GM19468 (cell line): ENCODE measurements around the gene MRPS21.
"Not testable (repeated sequence)": the region's sequence is repeated elsewhere in the genome, so short reads cannot be mapped to it uniquely, and the experiment has no call there.

ENCODE experiments used
- ATAC-seq: cut with Tn5 transposase; IDR thresholded peaks from one replicate; pipeline ENCODE4 v1.9.1; 2021; ENCODE audit warnings: mild to moderate bottlenecking, moderate library complexity, moderate number of reproducible peaks; ENCODE audit not compliant: unreplicated experiment; ENCODE audit errors: extremely low read depth

MRPS21 gene

DNA sequence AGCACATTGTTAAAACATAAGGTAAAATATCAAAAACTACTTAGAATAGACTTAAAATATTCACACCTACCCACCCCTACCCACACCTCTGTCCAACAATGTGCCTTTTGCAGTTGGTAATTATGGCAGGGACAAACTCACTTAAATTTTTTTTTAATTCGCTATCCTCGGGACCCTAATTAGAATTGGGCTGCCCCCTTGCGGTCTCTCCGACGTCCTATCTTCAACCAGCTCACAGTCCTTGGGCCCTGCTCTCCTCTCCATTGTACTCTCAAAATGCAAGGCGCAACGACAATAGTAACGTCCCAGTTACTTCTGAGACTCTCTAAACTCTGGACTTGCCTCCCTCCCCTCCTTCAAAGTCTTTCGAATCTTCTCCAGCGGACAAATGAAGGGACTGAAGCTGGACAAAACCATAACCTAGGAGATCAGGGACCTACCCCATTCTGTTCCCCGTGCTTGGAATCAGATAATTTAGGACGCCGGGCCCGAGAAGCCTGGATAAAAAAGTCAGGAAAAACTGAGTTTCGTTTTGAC lies 12.4 kb upstream of the MRPS21 start:
- ATAC-seq: no peak

DNA sequence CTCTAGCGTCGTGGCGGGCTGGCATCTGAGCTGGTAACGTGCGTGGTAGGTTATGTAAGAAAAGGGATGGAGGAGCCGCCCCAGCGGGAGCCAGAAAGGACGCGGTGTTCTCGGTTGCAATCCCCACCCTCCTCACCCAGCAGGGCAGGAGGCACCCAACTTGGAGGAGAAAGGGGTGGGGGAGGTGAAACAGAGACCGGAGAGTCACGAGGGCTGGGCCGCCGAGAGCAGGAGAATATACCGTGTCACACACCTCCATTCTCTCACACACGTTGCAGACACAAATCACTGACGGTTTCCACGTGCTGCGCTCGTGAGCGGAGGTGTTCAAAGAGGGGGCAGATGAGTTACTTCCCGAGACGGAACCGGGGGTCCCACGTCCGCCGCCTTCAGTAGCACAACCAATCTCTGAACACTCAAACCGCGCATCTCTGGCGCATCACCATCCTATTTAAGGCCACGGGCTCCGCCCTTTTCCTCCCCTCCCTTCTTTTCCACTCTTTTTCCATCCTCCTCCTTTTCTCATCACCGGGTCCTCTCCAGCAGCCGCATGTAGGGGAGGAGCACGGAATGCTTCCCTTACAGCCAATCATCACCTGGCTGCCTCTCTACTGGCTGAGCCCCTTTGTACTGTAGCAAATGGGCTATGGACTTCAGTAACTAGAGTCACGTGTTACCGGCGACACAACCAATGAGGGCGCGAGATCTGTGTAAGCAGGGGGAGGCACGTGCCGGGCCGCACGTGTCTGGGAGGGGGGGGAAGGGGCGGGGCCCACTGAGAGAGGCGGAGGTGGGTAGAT lies 11.7 kb upstream of the MRPS21 start, which contains the start of gene CIART:
TSS of gene CIART (plus strand) at position 797 of the 800 bp plus-strand sequence. CDS start 714 bp downstream, outside the sequence.
- ATAC-seq: peak; percentile 59

DNA sequence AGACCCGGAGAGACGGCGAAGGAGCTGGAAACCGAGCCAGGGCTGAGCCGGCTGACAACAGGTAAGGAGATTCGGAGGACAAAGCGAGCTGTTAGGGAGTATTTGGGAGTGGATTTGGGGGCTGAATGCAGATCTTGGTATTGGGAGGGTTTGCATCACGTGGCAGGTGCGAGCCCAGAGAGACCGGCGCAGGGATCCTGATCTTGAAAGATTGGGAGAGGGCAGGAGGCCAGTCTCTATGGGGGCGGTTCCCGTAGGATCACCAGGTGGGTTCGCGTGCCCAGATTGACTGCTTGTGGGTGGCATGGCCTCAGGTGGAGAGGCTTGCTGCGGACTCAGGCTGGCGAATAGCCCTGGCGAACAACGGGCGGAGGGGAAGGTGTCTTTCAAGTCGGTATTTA lies 11.1 kb upstream of the MRPS21 start:
- ATAC-seq: no peak

GRCh38 chr1:150283260-150283659 lies 10.4 kb upstream of the MRPS21 start:
- ATAC-seq: no peak

GRCh38 chr1:150288382-150288781 lies 5.3 kb upstream of the MRPS21 start:
- no peak for ATAC-seq

- ATAC-seq: no peak
Measured at GRCh38 chr1:150288822-150289221, 4.8 kb upstream of the MRPS21 start.

GRCh38 chr1:150295476-150295875 lies 1.8 kb downstream of the MRPS21 start:
- ATAC-seq: no peak

GRCh38 chr1:150299716-150300115 lies 6.1 kb downstream of the MRPS21 start:
- ATAC-seq: no peak

- no peak for ATAC-seq
Measured at GRCh38 chr1:150302338-150302737, 8.7 kb downstream of the MRPS21 start.

DNA sequence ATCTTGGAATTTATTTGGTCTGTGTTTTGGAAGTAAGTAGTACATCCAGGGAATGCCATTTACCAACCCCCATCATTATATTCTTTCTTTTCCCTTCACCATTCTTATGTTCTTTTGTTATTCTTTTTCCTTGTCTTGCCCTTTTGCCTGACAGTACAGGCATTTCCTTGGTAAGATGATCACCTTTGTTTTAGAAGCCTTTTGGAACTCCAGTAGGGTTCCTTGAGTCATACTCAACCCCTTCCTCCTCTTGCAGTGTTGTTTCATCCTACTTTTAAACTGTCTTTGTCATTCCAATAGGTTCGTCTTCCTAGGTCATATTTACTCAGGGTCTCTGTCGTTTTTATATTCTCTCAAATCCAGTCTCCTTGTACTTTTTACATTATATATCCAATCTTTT lies 9.2 kb downstream of the MRPS21 start:
- ATAC-seq: no peak

DNA sequence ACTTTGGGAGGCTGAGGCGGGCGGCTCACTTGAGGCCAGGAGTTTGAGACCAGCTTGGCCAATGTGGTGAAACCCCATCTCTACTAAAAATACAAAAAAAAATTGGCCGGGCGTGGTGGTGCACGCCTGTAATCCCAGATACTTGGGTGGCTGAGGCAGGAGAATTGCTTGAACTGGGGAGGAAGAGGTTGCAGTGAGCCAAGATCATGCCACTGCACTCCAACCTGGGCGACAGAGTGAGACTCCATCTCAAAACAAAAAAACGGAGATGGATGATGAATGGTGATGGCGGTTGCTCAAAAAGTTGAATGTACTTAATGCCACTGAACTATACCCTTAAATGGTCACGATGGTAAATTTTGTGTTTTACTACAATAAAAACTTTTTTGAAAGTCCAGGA lies 14.9 kb downstream of the MRPS21 start:
- not testable (repeated sequence) for ATAC-seq

DNA sequence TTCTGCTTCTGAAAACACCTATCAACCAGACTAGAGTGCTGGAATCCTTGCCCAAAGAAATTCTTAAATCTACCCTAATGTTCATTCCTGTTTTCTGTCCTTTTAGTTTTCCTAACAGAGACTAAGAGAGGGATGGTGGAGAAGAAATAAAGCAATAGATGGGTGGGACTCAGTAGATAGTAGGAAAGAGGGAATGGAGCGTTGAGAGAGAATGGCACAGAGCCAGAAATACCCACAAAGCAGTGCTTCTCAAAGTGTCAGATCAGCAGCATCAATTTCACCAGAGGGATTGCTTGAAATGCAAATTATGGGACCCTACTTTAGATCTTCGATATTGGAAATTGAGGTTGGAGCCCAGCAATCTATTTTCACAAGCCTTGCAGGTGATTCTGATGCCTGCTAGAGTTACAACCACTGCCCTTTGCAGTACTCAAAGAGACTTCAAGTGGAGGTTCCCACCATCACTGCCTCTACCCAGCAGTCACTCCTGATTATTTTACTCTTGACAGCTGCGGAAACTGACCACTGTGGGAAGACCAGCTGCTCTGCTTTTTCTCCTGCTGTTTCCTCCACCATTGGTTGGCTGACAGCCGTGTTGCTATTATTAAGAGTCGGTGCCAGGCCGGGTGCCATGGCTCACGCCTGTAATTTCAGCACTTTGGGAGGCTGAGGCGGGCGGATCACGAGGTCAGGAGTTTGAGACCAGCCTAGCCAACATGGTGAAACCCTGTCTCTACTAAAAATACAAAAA lies 16.3 kb downstream of the MRPS21 start:
- no peak for ATAC-seq

DNA sequence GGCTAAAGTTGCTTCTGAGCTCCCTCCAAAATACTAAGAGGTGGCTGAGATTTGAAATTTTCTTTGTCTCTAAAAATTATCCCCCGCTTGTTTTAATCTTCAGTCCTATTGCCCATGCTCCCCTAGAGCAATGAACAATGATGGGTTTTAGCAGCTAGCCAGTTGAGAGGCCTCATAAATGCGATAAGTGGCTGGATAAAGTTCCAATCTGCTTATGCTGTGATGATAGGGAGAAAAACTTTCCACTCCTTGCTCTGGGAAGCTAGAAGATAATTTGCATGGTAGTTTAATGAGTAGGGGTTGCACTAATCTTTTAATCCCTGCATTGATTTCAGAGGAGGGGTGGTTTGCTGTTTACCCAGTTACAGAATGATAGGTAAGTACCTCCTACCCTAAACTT lies 18.1 kb downstream of the MRPS21 start:
- no peak for ATAC-seq

DNA sequence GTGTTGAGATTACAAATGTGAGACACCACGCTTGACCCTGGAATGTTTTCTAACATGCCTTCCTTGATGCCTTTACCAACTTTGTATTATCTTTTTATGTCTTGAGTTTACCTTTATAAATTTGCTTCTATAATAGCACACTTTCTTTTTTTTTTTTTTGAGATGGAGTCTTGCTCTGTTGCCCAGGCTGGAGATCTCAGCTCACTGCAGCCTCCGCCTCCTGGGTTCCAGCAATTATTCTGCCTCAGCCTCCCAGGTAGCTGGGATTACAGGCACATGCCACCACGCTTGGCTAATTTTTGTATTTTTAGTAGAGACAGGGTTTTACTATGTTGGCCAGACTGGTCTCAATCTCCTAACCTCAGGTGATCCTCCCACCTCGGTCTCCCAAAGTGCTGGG lies 21.0 kb downstream of the MRPS21 start:
- ATAC-seq: not testable (repeated sequence)

- no peak for ATAC-seq
Measured at GRCh38 chr1:150320667-150320978, 27.0 kb downstream of the MRPS21 start.

DNA sequence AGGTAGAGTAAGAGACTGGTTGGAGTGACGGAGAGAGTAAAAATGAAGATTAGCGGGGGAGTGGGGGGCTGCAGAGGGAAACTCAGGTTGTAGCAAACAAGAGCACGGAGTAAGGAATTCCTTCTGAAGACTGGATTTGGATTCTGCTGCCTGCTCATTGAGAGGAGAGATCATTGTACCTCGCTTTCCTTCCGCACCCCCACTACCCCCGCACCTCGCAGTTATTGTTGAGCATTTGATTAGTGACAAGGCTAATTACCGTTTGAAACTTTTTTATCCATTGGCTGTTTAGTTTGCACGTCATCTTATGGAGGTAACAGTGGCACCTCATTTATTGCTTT lies 28.1 kb downstream of the MRPS21 start:
- ATAC-seq: no peak

GRCh38 chr1:150322310-150322709 lies 28.6 kb downstream of the MRPS21 start:
- no peak for ATAC-seq

GRCh38 chr1:150332651-150333290 lies 39.1 kb downstream of the MRPS21 start:
- no peak for ATAC-seq

GRCh38 chr1:150346316-150346715 lies 52.7 kb downstream of the MRPS21 start:
- ATAC-seq: no peak

DNA sequence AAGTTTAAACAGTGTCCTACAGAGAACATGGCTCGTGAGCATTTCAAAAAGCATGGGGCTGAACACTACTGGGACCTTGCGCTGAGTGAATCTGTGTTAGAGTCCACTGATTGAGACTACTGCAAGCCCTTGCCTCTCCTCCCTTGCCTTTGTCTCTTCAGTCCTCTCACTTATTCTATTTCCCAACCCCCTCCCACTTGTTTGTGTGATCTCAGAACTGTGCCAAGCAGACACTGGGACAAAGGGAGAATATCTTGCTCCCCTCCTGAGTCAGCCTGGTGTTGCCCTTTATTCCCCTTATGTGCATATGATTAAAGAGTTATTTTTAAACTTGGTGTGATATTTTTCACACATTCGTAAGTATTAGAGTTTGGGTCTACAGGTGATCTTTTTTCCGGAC lies 59.2 kb downstream of the MRPS21 start:
- ATAC-seq: no peak
